Stomach (tissue), 9 donors: Measurements from ENCODE around the gene CDH12. TPM values are rescaled to one million over a fixed set of nuclear protein-coding genes. Genes with fewer than 3 reads are reported as not detected.

Experiments used
- DNase-seq, 2 donors: peaks; one replicate each; pipeline versions ENCODE4 v3.0.0 to v3.0.0-alpha.2; 2013 to 2019
- H3K27ac ChIP-seq, 5 donors: fragments of 200-600 bp in 4 of 5; sonication (generic) in 4 of 5; one replicate each; pipeline ENCODE4 v1.5.1; 2013 to 2019; ENCODE audit warnings: mild to moderate bottlenecking in 1 of 5, moderate library complexity in 1 of 5
- H3K27me3 ChIP-seq, 3 donors: fragments of 200-600 bp; sonication (generic); one replicate each; pipeline ENCODE4 v1.5.1; 2017 to 2019; ENCODE audit warnings: mixed run types in 1 of 3
- H3K36me3 ChIP-seq, 4 donors: fragments of 200-600 bp; sonication (generic); 1 replicate in 3 of 4; 2 replicates in 1 of 4; pipeline ENCODE4 v1.5.1; 2016 to 2019
- H3K4me1 ChIP-seq, 4 donors: fragments of 200-600 bp; sonication (generic); one replicate each; pipeline ENCODE4 v1.5.1; 2016 to 2019
- H3K4me3 ChIP-seq, 4 donors: fragments of 200-600 bp; sonication (generic) in 3 of 4; one replicate each; pipeline ENCODE4 v1.5.1; 2016 to 2019; ENCODE audit warnings: mild to moderate bottlenecking in 1 of 4
- H3K9me3 ChIP-seq, 4 donors: fragments of 200-600 bp; sonication (generic); one replicate each; pipeline ENCODE4 v1.5.1; 2016 to 2019
- EP300 ChIP-seq: sonication (generic); formaldehyde crosslinking; IDR thresholded peaks from one replicate; pipeline ENCODE4 v1.6.1; 2017; ENCODE audit warnings: antibody characterized with exemption
- POLR2A ChIP-seq, 4 donors: fragments of 450-650 bp; IDR thresholded peaks; one replicate each; pipeline ENCODE4 v1.6.1; 2016; ENCODE audit warnings: antibody characterized with exemption in 4 of 4, control low read depth in 2 of 4, mild to moderate bottlenecking in 1 of 4, moderate library complexity in 1 of 4
- POLR2AphosphoS5 ChIP-seq, 3 donors: sonication (generic); formaldehyde crosslinking; IDR thresholded peaks; one replicate each; pipeline ENCODE4 v1.6.1; 2016; ENCODE audit warnings: antibody characterized with exemption in 3 of 3
- WGBS, 5 donors: extraction: QIAGEN DNeasy Blood & Tissue Kit in 3 of 5; methylation state at CpG; one replicate each; pipeline versions ENCODE4 v1.1.5 to v1.1.7; 2013 to 2018; 5-methylcytosine and 5-hydroxymethylcytosine counted together
- intact Hi-C: fragments of 100-400 bp; cut with DNase I; formaldehyde crosslinking; loops from one replicate; pipeline ENCODE4 v1.15.1; 2023; ENCODE audit warnings: low total_unique reads
- polyA plus RNA-seq, 3 donors: library from polyadenylated mRNA; stranded (reverse); fragments of 200-250 nt; gene quantifications; one replicate each; pipeline ENCODE4 v1.2.3, GENCODE V29; 2013
- total RNA-seq, 5 donors: library from RNA; depleted of rRNA; stranded (reverse); fragments of >200 nt; gene quantifications; one replicate each; pipeline versions ENCODE4 v1.1.0 to v1.2.3, GENCODE V29; 2014 to 2016
- TF ChIP-seq, protein P1 (sequence below), 7 experiments: fragments of 450-650 bp in 4 of 7; fragments of 200-600 bp in 3 of 7; sonication (generic) in 3 of 7; IDR thresholded peaks; one replicate each; pipeline ENCODE4 v1.5.1; 2016 to 2019; ENCODE audit warnings: antibody characterized with exemption in 7 of 7, control low read depth in 2 of 7, mild to moderate bottlenecking in 1 of 7
- donor health status: healthy with polysubstance abuse.
- donor health status: Bipolar disorder and iron deficiency.
- donor health status: healthy.

CDH12 gene
- total and polyA plus RNA-seq, 8 donors = 0.76 to 1.3 TPM; not detected in 6

DNA sequence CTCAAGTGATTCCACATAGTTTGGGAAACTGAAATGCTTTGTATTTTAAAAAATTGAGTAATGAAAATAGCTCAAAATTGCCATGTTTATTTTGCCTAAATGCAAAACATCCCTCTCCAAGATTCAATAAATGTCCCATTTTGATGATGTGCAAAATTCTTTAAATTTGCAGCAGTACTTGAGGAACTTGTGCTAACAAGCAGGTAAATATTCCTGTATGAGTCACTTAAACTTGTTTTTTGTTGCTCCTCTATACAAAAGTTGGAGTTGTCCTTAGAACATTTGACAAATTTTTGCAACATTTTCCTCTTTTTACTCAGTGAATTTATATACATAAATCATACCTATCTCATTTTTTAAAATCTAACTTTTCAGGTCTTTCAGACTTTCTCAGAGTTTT lies 280.2 kb downstream of the CDH12 start:
- Histone ChIP-seq H3K27ac (no peak overlapping the region), H3K36me3 (no peaks in the 10 kb centered on the region), H3K9me3 (peaks cover 0 to 11% (median 2%) of the 10 kb centered on the region in 4 donors), H3K4me1 (no peaks in the 10 kb centered on the region), H3K27me3 (no peaks in the 10 kb centered on the region), H3K4me3 (no peak overlapping the region)
- no peak for TF ChIP-seq EP300
- no peak for TF ChIP-seq POLR2AphosphoS5 (IDR thresholded peaks at IDR 0.05)
- no peak for TF ChIP-seq POLR2A (IDR thresholded peaks at IDR 0.05)
- TF ChIP-seq, protein P1, sequence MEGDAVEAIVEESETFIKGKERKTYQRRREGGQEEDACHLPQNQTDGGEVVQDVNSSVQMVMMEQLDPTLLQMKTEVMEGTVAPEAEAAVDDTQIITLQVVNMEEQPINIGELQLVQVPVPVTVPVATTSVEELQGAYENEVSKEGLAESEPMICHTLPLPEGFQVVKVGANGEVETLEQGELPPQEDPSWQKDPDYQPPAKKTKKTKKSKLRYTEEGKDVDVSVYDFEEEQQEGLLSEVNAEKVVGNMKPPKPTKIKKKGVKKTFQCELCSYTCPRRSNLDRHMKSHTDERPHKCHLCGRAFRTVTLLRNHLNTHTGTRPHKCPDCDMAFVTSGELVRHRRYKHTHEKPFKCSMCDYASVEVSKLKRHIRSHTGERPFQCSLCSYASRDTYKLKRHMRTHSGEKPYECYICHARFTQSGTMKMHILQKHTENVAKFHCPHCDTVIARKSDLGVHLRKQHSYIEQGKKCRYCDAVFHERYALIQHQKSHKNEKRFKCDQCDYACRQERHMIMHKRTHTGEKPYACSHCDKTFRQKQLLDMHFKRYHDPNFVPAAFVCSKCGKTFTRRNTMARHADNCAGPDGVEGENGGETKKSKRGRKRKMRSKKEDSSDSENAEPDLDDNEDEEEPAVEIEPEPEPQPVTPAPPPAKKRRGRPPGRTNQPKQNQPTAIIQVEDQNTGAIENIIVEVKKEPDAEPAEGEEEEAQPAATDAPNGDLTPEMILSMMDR (IDR thresholded peaks at IDR 0.05) = no peak
- no peak for DNase-seq
- intact Hi-C loops = no loop called here

DNA sequence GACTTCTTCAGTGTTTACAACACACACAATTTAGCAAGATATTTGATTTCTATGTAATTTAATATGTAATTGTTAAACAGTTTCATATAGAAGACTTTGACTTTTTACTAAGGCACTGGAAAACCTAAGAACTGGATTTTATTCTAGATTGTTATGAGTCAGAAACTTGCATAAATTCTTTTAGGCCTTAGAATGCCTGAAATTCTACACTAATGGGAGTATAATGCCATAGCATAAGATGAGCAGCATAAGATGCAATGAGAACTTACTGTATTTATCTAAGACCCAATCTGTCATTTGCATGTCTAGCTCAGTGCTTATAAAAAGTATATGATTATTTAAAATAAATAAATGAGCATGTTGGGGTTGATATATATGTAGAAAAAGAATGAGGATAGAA lies 285.2 kb downstream of the CDH12 start:
- TF ChIP-seq POLR2AphosphoS5 (IDR thresholded peaks at IDR 0.05) (no peak), EP300 (no peak), POLR2A (IDR thresholded peaks at IDR 0.05) (no peak)
- TF ChIP-seq, protein P1 (IDR thresholded peaks at IDR 0.05) = no peak
- Histone ChIP-seq H3K36me3 (no peaks in the 10 kb centered on the region), H3K27me3 (no peaks in the 10 kb centered on the region), H3K4me1 (no peaks in the 10 kb centered on the region), H3K9me3 (peaks cover 0 to 11% (median 0%) of the 10 kb centered on the region in 4 donors), H3K27ac (no peak overlapping the region), H3K4me3 (no peak overlapping the region)
- DNase-seq = no peak
- intact Hi-C loops = no loop called here

DNA sequence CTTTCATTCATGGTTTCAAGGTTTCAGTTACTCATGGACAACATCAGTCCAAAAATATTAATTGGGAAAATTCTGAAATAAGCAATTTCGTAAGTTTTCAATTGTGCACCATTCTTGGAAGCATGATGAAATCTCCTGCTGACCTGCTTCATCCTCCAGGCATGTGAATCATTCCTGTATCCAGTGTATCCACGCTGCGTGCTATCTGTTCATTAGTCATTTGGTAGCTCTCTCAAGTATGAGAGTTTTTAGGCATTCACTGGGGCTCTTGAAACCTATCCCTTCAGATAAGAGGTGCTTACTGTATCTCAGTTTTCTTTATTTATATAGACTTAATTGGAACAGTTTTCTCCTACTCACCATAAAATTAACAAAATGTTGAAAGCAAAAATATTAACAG lies 293.0 kb downstream of the CDH12 start:
- intact Hi-C loops = no loop called here
- Histone ChIP-seq H3K27ac (no peak overlapping the region), H3K36me3 (no peaks in the 10 kb centered on the region), H3K4me3 (no peak overlapping the region), H3K4me1 (no peaks in the 10 kb centered on the region), H3K9me3 (no peaks in the 10 kb centered on the region), H3K27me3 (no peaks in the 10 kb centered on the region)
- TF ChIP-seq EP300 (no peak), POLR2A (IDR thresholded peaks at IDR 0.05) (no peak), POLR2AphosphoS5 (IDR thresholded peaks at IDR 0.05) (no peak)
- TF ChIP-seq, protein P1 (IDR thresholded peaks at IDR 0.05) = no peak
- 57 to 70% (median 67%) methylated on average over 3 of the region's 3 CpGs for WGBS, 5 donors
- DNase-seq = no peak

DNA sequence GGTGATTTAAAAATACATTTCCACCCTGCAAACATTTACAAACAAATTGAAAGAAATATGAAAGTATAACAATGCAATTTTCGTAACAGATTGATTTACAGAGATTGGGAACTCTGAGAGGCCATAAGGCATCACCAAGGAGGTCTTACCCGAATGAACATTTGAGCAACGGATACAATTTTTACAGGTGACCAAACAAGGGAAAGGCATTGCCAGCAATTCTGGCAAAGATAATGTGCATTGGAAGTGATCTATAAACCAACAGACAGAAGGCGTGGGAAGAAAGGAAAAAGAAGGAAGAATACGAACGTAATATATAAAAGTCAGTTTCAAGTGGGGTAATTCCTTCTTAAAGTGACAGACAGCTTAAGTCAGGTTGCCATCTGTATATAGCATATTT lies 295.9 kb downstream of the CDH12 start:
- no peaks in the 10 kb centered on the region for H3K9me3 ChIP-seq
- TF ChIP-seq, protein P1 (IDR thresholded peaks at IDR 0.05) = no peak
- TF ChIP-seq POLR2AphosphoS5 (IDR thresholded peaks at IDR 0.05) (no peak), POLR2A (IDR thresholded peaks at IDR 0.05) (no peak), EP300 (no peak)

More for the DNA sequence above, 295.9 kb downstream of the CDH12 start:
- H3K4me3 ChIP-seq = no peak overlapping the region
- no peaks in the 10 kb centered on the region for H3K27me3 ChIP-seq
- DNase-seq = no peak
- WGBS, 5 donors = 81 to 90% (median 89%) methylated on average over 6 of the region's 6 CpGs
- no peaks in the 10 kb centered on the region for H3K4me1 ChIP-seq
- no peaks in the 10 kb centered on the region for H3K36me3 ChIP-seq
- H3K27ac ChIP-seq = no peak overlapping the region
- intact Hi-C loops = no loop called here
